NCI-H748 (cell line): ENCODE data around the gene HMOX1.
"Not testable (repeated sequence)": the region's sequence is repeated elsewhere in the genome, so short reads cannot be mapped to it uniquely, and the experiment has no call there.

Source experiments
- DNase-seq: peaks from one replicate; lab custom pipeline; 2025; ENCODE audit not compliant: unreplicated experiment; lab: John Stamatoyannopoulos, UW

HMOX1 gene

DNA sequence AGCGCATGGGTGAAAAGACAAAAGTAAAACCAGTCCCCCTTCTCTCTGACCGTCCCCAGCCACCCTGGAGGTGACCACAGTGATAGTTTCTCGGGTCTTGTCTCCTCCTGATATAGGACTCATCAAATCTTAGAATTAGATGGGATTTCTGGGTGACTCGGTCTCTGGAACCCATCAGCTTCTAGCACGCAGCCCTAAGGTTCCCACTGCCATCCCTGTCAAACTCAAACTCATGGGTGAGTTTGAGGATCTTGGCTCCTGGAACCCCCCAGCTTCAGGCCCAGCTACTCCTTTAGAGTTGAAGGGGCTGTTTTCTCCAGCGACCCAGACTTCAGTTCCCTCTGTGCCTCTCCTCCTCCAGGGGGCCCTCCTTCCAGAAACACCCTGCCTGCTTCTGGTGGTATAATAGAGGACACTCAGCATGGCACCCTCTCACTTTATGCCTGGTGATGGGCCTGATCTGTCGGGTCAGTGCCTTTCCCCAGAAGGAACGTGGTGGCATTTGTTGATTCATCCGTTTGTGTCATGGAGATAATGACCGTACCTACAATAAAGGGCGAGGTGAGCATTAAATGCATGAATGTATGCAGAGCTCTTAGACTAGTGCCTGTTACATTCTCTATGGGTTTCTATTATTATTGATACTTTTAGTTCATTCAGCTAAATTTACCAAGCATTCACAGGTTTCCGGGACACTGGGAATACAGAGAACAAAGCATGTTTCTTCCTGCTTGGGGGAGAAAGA is 50.8 kb downstream of the HMOX1 start:
- no peak for DNase-seq

DNA sequence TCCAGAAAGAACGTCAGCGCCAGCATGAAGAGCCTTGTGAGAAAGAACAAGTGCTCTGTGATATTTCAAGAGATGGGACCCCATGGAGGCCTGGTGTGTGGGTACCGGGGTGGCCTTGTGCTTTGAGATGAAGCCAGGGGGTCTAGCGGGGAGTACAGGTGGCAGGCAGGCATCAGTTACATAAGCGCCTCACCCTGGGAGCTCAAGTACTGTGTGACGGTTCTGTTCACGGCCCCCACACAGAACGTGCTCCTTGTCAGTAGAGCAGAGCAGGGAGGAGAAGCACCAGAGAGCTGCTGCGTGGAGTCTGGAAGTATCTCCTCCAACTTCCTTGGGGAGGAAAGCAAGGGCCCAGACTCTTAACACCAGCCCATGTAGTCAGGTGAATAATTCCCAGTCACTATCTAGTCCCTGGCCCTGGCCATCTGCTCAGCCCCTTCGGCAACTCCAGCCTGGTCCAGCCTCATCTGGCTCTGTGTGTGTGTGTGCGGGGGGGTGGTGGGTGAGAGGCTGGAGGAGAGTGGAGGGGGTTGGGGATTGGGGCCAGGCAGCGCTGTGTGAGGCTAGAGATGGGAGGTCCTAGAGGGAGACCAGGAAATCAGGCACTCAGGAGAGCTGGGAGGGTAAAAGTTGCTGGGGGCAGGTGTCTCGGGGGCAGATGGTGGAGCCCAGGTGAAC is 51.5 kb downstream of the HMOX1 start:
- no peak for DNase-seq

GRCh38 chr22:35434061-35434710 is 53.3 kb downstream of the HMOX1 start:
- DNase-seq, result no peak

DNA sequence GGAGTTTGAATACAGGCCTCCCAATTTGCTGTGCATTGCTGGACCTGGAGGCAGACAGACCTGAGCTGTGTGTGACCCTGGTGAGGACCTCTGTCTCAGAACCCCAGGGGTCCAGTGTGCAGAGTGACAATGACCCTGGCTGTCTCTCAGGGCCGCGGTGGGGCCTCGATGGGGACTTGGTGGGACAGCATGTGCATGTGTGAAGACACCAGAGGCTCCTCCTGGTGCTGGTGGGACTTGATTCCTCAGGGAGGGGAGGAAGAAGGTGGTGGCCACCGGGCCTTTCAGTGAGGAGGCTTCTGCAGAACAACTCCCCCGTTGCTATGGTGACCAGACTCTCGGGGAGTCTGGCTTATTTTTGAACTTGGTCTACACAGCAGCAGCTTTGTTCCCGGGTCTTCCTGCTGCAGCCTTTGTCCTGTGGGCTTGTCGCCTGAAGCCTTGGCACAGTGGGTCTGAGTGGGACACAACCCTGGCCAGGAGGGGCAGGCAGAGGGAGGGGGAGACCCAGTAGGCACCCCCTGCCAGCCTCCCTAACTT is 54.4 kb downstream of the HMOX1 start:
- DNase-seq, result no peak

DNA sequence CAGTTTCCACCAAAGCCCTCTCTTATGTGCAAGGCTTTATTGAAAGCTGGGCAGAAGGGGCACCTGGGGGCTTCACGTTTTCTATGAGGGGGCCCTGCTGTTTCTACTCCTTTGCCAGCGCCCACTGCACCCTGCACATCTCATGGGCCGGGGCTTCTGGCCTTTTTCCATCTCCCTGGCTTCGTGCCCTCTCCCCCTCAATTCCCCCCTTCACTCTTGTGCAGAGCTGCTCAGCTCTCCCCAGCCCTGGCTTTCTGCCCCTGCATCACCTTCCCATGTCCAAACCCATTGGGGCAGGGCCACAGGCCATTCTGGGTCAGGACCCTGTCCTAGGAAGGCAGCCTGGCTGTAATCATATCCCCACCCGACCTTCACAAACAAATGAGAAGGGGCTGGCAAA is 55.5 kb downstream of the HMOX1 start:
- DNase-seq, result no peak

GRCh38 chr22:35437049-35437448 is 56.2 kb downstream of the HMOX1 start:
- DNase-seq, result no peak

DNA sequence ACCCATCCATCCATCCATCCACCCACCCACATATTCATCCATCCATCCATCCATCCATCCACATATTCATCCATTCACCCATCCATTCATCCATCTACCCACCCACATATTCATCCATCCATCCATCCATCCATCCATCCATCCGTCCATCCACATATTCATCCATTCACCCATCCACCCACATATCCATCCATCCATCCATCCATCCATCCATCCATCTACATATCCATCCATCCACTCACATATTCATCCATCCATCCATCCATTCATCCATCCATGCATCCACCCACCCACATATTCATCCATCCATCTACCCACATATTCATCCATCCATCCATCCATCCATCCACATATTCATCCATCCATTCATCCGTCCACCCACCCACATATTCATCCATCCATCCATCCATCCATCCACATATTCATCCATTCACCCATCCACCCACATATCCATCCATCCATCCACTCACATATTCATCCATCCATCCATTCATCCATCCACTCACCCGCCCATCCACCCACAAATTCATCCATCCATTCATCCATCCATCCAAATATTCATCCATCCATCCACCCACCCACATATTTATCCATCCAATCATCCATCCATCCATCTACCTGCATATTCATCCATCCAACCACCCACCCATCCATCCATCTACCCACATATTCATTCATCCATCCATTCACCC is 57.9 kb downstream of the HMOX1 start:
- not testable (repeated sequence) for DNase-seq

DNA sequence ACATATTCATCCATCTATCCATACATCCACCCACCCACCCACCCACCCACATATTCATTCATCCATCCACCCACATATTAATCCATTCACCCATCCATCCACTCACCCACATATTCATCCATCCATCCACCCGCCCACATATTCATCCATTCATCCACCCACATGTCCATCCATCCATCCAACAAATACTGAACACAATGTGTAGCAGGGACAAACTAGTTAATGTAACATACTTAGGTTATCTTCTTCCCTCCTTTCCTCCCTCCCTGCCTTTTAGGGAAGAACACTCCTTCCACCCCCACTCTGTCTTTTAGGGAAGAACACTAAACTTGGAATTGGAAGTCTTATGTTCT is 58.4 kb downstream of the HMOX1 start:
- no peak for DNase-seq

- DNase-seq, result no peak
These were observed 59.2 kb downstream of the HMOX1 start for GRCh38 chr22:35440129-35440528.

DNA sequence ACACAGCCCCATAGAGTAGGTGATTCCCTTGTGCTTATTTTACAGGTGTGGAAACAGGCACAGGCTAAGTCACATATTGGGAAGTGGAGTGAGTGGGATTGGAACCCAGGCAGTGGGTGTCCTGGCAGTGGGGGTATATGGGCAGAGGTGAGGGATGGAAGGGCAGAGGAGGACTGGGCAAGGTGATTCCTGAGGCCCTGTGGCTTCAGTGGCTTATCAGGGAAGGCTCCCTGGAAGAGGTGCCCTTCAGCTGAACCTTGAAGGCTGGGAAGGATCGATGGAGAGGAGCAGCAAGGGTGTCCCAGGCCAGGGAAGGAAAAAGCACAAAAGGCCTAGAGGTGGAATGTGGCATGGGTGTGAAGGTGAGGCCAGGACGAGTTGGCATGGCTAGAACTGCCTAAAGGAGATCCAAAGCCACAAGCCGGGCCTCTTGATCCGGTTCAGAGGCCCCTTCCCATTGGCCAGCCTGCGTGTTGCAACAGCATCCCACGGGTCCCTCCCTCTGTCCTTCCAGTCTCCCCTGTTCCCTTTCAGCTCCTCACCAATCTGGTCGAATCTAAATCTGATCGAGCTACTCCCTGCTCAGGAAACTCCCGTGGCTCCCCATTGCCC is 60.7 kb downstream of the HMOX1 start:
- no peak for DNase-seq

DNA sequence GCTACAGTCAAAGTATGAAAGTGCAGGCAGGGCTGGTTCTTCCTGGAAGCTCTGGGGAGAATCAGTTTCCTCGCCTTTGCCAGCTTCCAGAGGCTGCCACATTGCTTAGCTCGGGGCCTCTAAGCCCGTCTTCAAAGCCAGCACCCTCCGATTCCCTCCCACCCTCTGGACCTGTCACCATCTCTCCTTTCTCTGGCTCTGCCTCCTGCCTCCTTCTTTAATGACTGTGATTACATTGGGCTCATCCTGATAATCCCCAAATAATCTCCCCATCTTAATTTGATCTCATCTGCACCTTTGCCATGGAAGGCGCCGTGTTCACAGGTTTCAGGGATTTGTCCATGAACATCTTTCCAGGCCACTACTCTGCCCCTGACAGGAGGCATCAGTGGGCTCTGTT is 61.6 kb downstream of the HMOX1 start:
- no peak for DNase-seq

DNA sequence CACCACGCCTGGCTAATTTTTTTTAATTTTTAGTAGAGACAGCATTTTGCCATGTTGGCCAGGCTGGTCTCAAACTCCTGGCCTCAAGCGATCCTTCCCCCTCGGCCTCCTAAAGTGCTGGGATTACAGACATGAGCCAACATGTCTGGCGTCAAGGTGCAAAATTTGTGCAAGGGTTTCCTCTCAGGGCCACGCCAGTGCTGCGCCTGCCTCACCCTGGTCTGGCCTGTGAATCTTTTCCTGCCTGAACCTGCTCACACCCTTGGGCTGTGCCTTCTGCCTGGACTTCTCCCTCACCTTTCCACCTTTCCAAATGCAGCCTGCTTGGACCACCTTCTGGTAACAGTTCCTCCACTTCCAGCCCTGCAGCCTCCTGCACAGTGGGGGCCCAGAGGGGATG is 62.4 kb downstream of the HMOX1 start:
- no peak for DNase-seq
